GM12878 (cell line): ENCODE results near the gene KIF26A. TPM values are rescaled to one million over a fixed set of nuclear protein-coding genes. Genes with fewer than 3 reads are reported as not detected.

Experiments
- ATAC-seq: fragments of 200-7000 bp; cut with Tn5 transposase; 3 replicates; pipeline ENCODE4 v1.9.1; 2020; ENCODE audit warnings: mild to moderate bottlenecking, moderate library complexity
- BruUV-seq: library from RNA; stranded (reverse); fragments of 400-500 nt; replicated peaks from 2 replicates; lab custom pipeline; 2021; lab: Mats Ljungman, UMichigan
- CTCF ChIA-PET: fragments of 300-600 bp; sonication (Branson Sonifier 250); formaldehyde crosslinking; extraction: SDS; loops from one replicate; lab custom pipeline; 2021; ENCODE audit warnings: inconsistent platforms; lab: Yijun Ruan, JAX
- POLR2A ChIA-PET: fragments of 350-600 bp; formaldehyde crosslinking; extraction: SDS; loops from one replicate; lab custom pipeline; 2021; ENCODE audit warnings: inconsistent platforms; lab: Charles Lee
- RAD21 ChIA-PET: fragments of 300-600 bp; sonication (Branson Sonifier 250); formaldehyde crosslinking; loops from one replicate; lab custom pipeline; 2023; ENCODE audit warnings: antibody characterized with exemption; ENCODE audit not compliant: unreplicated experiment; lab: Charles Lee
- SMC1A ChIA-PET: fragments of 300-600 bp; sonication (Branson Sonifier 250); formaldehyde crosslinking; loops from one replicate; lab custom pipeline; 2023; ENCODE audit not compliant: unreplicated experiment, uncharacterized antibody; lab: Charles Lee
- DNase-seq: peaks from one replicate; pipeline ENCODE4 v3.0.0-alpha.2; 2011; ENCODE audit warnings: low read depth, low spot score
- FAIRE-seq: peaks from 3 replicates; lab custom pipeline; 2011; peaks lifted over from hg19 to GRCh38; lab: Jason Lieb, UNC
- H2AFZ ChIP-seq: 2 replicates; pipeline ENCODE4 v1.6.0; 2011; ENCODE audit warnings: low read depth, low read length, control low read depth; ENCODE audit not compliant: control insufficient read depth
- H3K27ac ChIP-seq: 2 replicates; pipeline ENCODE4 v1.5.1; 2011; ENCODE audit warnings: control low read depth; ENCODE audit not compliant: control insufficient read depth, insufficient read depth
- H3K27me3 ChIP-seq, 2 experiments: replicated peaks in 1 of 2; 2 replicates each; pipeline versions ENCODE4 v1.6.0 to v1.6.1; 2011; ENCODE audit warnings: low read length in 1 of 2; ENCODE audit not compliant: control insufficient read depth in 2 of 2, insufficient read depth in 2 of 2
- H3K36me3 ChIP-seq, 2 experiments: 2 replicates each; pipeline ENCODE4 v1.5.1; 2011; ENCODE audit warnings: low read length in 1 of 2; ENCODE audit not compliant: control insufficient read depth in 2 of 2, insufficient read depth in 2 of 2
- H3K4me1 ChIP-seq: 2 replicates; pipeline ENCODE4 v1.6.1; 2011; ENCODE audit warnings: mild to moderate bottlenecking, low read length, moderate library complexity, mixed read lengths; ENCODE audit not compliant: control insufficient read depth, insufficient read depth
- H3K4me2 ChIP-seq: 2 replicates; pipeline ENCODE4 v1.6.0; 2011; ENCODE audit warnings: control low read depth; ENCODE audit not compliant: control insufficient read depth, insufficient read depth
- H3K4me3 ChIP-seq: fragments of 200-600 bp; sonication (generic); 2 replicates; pipeline ENCODE4 v1.5.1; 2016
- H3K79me2 ChIP-seq: 2 replicates; pipeline ENCODE4 v1.6.0; 2011; ENCODE audit warnings: low read length; ENCODE audit not compliant: control insufficient read depth, insufficient read depth
- H3K9ac ChIP-seq: 2 replicates; pipeline ENCODE4 v1.8.0; 2011; ENCODE audit warnings: low read length, control low read depth, mixed read lengths; ENCODE audit not compliant: control insufficient read depth, insufficient read depth
- H3K9me3 ChIP-seq: replicated peaks from 3 replicates; pipeline ENCODE4 v1.5.1; 2011; ENCODE audit warnings: mild to moderate bottlenecking, low read length; ENCODE audit not compliant: control insufficient read depth, insufficient read depth
- H4K20me1 ChIP-seq: 2 replicates; pipeline ENCODE4 v1.6.0; 2011; ENCODE audit not compliant: control insufficient read depth, insufficient read depth
- ASH2L ChIP-seq: fragments of 300-600, 200-600 bp; sonication (generic); IDR thresholded peaks from 2 replicates; pipeline ENCODE4 v1.6.1; 2017; ENCODE audit warnings: low read depth, mild to moderate bottlenecking, borderline replicate concordance
- BACH1 ChIP-seq: fragments of 450-650 bp; IDR thresholded peaks from 2 replicates; pipeline ENCODE4 v1.6.1; 2017; ENCODE audit warnings: mild to moderate bottlenecking, borderline replicate concordance
- CBX3 ChIP-seq: fragments of 200-600 bp; sonication (generic); IDR thresholded peaks from 2 replicates; pipeline ENCODE4 v1.6.1; 2016; ENCODE audit warnings: low read depth, borderline replicate concordance
- CBX5 ChIP-seq: sonication (generic); IDR thresholded peaks from 2 replicates; pipeline ENCODE4 v1.6.1; 2016; ENCODE audit warnings: low read depth, moderate library complexity, mild to moderate bottlenecking, inconsistent platforms
- CEBPB ChIP-seq, 2 experiments: fragments of 150-350 bp in 1 of 2; IDR thresholded peaks; 2 replicates each; pipeline ENCODE4 v1.6.1; 2012 to 2014; ENCODE audit warnings: low read depth in 2 of 2, low read length in 2 of 2, borderline replicate concordance in 1 of 2, inconsistent platforms in 1 of 2
- CREM ChIP-seq: IDR thresholded peaks from 2 replicates; pipeline ENCODE4 v1.6.1; 2014; ENCODE audit warnings: antibody characterized with exemption, low read depth
- EP300 ChIP-seq, 2 experiments: fragments of 150-350 bp in 1 of 2; IDR thresholded peaks; 2 replicates each; pipeline ENCODE4 v1.6.1; 2011 to 2012; ENCODE audit warnings: low read depth in 2 of 2, low read length in 2 of 2, borderline replicate concordance in 1 of 2, improper control_type of control experiment in 1 of 2, inconsistent platforms in 1 of 2; ENCODE audit not compliant: control insufficient read depth in 1 of 2
- ESRRA ChIP-seq: IDR thresholded peaks from 2 replicates; pipeline ENCODE4 v1.6.1; 2012; ENCODE audit warnings: mild to moderate bottlenecking, low read length, improper control_type of control experiment
- IKZF1 ChIP-seq: fragments of 450-650 bp; conservative IDR thresholded peaks from 2 replicates; pipeline ENCODE4 v1.6.1; 2017; ENCODE audit warnings: antibody characterized with exemption, mild to moderate bottlenecking
- IRF4 ChIP-seq: IDR thresholded peaks from 2 replicates; pipeline ENCODE4 v1.6.1; 2011; ENCODE audit warnings: low read depth, low read length
- MAX ChIP-seq: IDR thresholded peaks from 2 replicates; pipeline ENCODE4 v1.6.1; 2012; ENCODE audit warnings: low read depth, low read length, improper control_type of control experiment
- NFXL1 ChIP-seq: fragments of 450-650 bp; IDR thresholded peaks from 2 replicates; pipeline ENCODE4 v1.6.1; 2017; ENCODE audit warnings: antibody characterized with exemption, mild to moderate bottlenecking, borderline replicate concordance
- POLR2A ChIP-seq: IDR thresholded peaks from 2 replicates; pipeline ENCODE4 v1.6.1; 2011; ENCODE audit warnings: low read depth, mild to moderate bottlenecking, low read length
- SMAD1 ChIP-seq: fragments of 450-650 bp; IDR thresholded peaks from 2 replicates; pipeline ENCODE4 v1.6.1; 2018; ENCODE audit warnings: mild to moderate bottlenecking, low read depth; ENCODE audit not compliant: partially characterized antibody
- SPI1 ChIP-seq: IDR thresholded peaks from 2 replicates; pipeline ENCODE4 v1.6.1; 2011; ENCODE audit warnings: low read depth, mild to moderate bottlenecking, low read length, moderate library complexity, borderline replicate concordance; ENCODE audit not compliant: insufficient read depth
- SREBF2 ChIP-seq: IDR thresholded peaks from 2 replicates; pipeline ENCODE4 v1.6.1; 2012; ENCODE audit warnings: mild to moderate bottlenecking, low read length
- ZBED1 ChIP-seq: IDR thresholded peaks from 2 replicates; pipeline ENCODE4 v1.6.1; 2016; ENCODE audit warnings: borderline replicate concordance
- ZBTB4 ChIP-seq: fragments of 450-650 bp; formaldehyde crosslinking; IDR thresholded peaks from 2 replicates; pipeline ENCODE4 v1.4.0; 2022; ENCODE audit warnings: mild to moderate bottlenecking, moderate library complexity
- WGBS: methylation state at CpG from one replicate; pipeline ENCODE4 v1.1.6; 2016; ENCODE audit warnings: low lambda C conversion rate; ENCODE audit not compliant: insufficient replicate concordance, insufficient coverage; ENCODE audit errors: missing lambda C conversion rate; 5-methylcytosine and 5-hydroxymethylcytosine counted together
- in situ Hi-C: fragments of 300-500 bp; cut with MboI; formaldehyde crosslinking; loops from 9 replicates; pipeline ENCODE4 v1.14.3; 2018; ENCODE audit warnings: mixed read lengths
- intact Hi-C: fragments of 100-400 bp; cut with micrococcal nuclease; formaldehyde crosslinking; loops from one replicate; pipeline ENCODE4 v1.14.2; 2022; ENCODE audit not compliant: unreplicated experiment
- polyA plus RNA-seq, 11 experiments: library from polyadenylated mRNA; depleted of rRNA in 4 of 11; unstranded in 6 of 11; stranded (reverse) in 5 of 11; fragments of >200 nt; fragmentation: Nextera tagmentation in 4 of 11; fragmentation: Illumina TruSeq in 1 of 11; extraction: Ambion mirVana in 4 of 11; extraction: Trizol in 1 of 11; gene quantifications; 1 replicate in 1 of 11; 2 replicates in 10 of 11; pipeline versions ENCODE4 v1.2.1 to v1.2.3, GENCODE V29; 2011 to 2016; ENCODE audit warnings: inconsistent platforms in 2 of 11, missing spikeins in 2 of 11, low read depth in 1 of 11
- total RNA-seq, 4 experiments: library from RNA; depleted of rRNA in 3 of 4; stranded (reverse); fragments of >200 nt in 3 of 4; fragmentation: Illumina TruSeq in 1 of 4; extraction: Trizol in 1 of 4; gene quantifications; 2 replicates each; pipeline versions ENCODE4 v1.2.1 to v1.2.3, GENCODE V29; 2013 to 2021

The KIF26A gene
- total and polyA plus RNA-seq, 10 of the 15 experiments (the other 5 are each of a cell fraction or from before 2014, with no cell fraction given): 0.05 TPM; not detected in 9

- TF ChIP-seq SMAD1 (no peak), ASH2L (no peak), CBX3 (no peak), POLR2A (no peak), CEBPB (IDR thresholded peaks at IDR 0.05; ENCODE audit: borderline replicate concordance in 1 of 2, low read depth in 2 of 2, low read length in 2 of 2) (no peak), SPI1 (no peak), ESRRA (no peak), CBX5 (no peak), NFXL1 (no peak), CREM (no peak)
Observed at GRCh38 chr14:104155513-104155912, 17.1 kb downstream of the KIF26A start (continued).

GRCh38 chr14:104156142-104156541 lies 17.8 kb downstream of the KIF26A start:
- H3K4me2 ChIP-seq: no peak overlapping the region
- ATAC-seq (no peak), DNase-seq (no peak), FAIRE-seq (no peak)
- H3K9ac ChIP-seq: no peak overlapping the region
- H3K4me3 ChIP-seq: no peak overlapping the region
- H3K36me3 ChIP-seq: no peaks in the 10 kb centered on the region
- no peaks in the 10 kb centered on the region for H3K27me3 ChIP-seq
- RAD21 ChIA-PET: no interaction called here
- H3K4me1 ChIP-seq: no peaks in the 10 kb centered on the region
- POLR2A ChIA-PET: no interaction called here
- in situ Hi-C loops (no loop called here), intact Hi-C loops (no loop called here)
- no peaks in the 10 kb centered on the region for H4K20me1 ChIP-seq
- CTCF ChIA-PET: no interaction called here
- BruUV-seq: no TSS peak
- H3K9me3 ChIP-seq: no peaks in the 10 kb centered on the region
- H3K79me2 ChIP-seq: no peaks in the 10 kb centered on the region
- no peak overlapping the region for H3K27ac ChIP-seq
- H2AFZ ChIP-seq: no peak overlapping the region
- SMC1A ChIA-PET: no interaction called here
- 29% methylated on average over 5 of the region's 5 CpGs for WGBS
- TF ChIP-seq IRF4 (no peak), ZBED1 (no peak), SREBF2 (no peak), EP300 (IDR thresholded peaks at IDR 0.05; ENCODE audit: borderline replicate concordance in 1 of 2, control insufficient read depth in 1 of 2, low read depth in 2 of 2, low read length in 2 of 2) (no peak), BACH1 (no peak), ZBTB4 (no peak), IKZF1 (no peak), MAX (no peak)
